Measurements from ENCODE around the gene OR2W1.

The OR2W1 gene

GRCh38 chr6:29045075-29045474 lies at the start of gene OR2W1:
OR2W1 (minus strand) TSS chr6:29045175; CDS start chr6:29045175, 0 bp downstream.
- peaks cover 6% of the 10 kb centered on the region for H3K9me3 Mint-ChIP-seq
- H3K27me3 Mint-ChIP-seq: peaks cover 47% of the 10 kb centered on the region
- no peaks in the 10 kb centered on the region for H3K4me1 Mint-ChIP-seq
- ATAC-seq: no peak
- H3K27ac Mint-ChIP-seq: no peak within 1 kb of the TSS
- H3K4me3 Mint-ChIP-seq: no peak within 1 kb of the TSS
- H3K36me3 Mint-ChIP-seq: no peaks in the 10 kb centered on the region

- Mint-ChIP-seq H3K27ac (no peak overlapping the region), H3K27me3 (peaks cover 25% of the 10 kb centered on the region), H3K36me3 (no peaks in the 10 kb centered on the region), H3K9me3 (no peaks in the 10 kb centered on the region), H3K4me3 (no peak overlapping the region), H3K4me1 (no peaks in the 10 kb centered on the region)
- no peak for ATAC-seq
These were observed 48.0 kb upstream of the OR2W1 start for GRCh38 chr6:29092957-29093356.

- Mint-ChIP-seq H3K27me3 (peaks cover 25% of the 10 kb centered on the region), H3K36me3 (no peaks in the 10 kb centered on the region), H3K4me1 (no peaks in the 10 kb centered on the region), H3K9me3 (no peaks in the 10 kb centered on the region), H3K27ac (no peak within 1 kb of the TSS), H3K4me3 (no peak within 1 kb of the TSS)
- ATAC-seq: no peak
These were observed 42.2 kb upstream of the OR2W1 start, which contains the start of gene OR2B3 for GRCh38 chr6:29087213-29087612. OR2B3 (minus strand) TSS chr6:29087313; CDS start chr6:29087248, 65 bp downstream.

- no peaks in the 10 kb centered on the region for H3K4me1 Mint-ChIP-seq
- peaks cover 20% of the 10 kb centered on the region for H3K27me3 Mint-ChIP-seq
- H3K4me3 Mint-ChIP-seq: no peak overlapping the region
- no peaks in the 10 kb centered on the region for H3K9me3 Mint-ChIP-seq
- no peak overlapping the region for H3K27ac Mint-ChIP-seq
- no peaks in the 10 kb centered on the region for H3K36me3 Mint-ChIP-seq
- no peak for ATAC-seq
These were observed 37.5 kb upstream of the OR2W1 start for GRCh38 chr6:29082457-29082856.

- Mint-ChIP-seq H3K9me3 (no peaks in the 10 kb centered on the region), H3K27ac (no peak overlapping the region), H3K27me3 (peaks cover 20% of the 10 kb centered on the region), H3K4me3 (no peak overlapping the region), H3K36me3 (no peaks in the 10 kb centered on the region), H3K4me1 (no peaks in the 10 kb centered on the region)
- ATAC-seq: no peak
These were observed 36.3 kb upstream of the OR2W1 start for GRCh38 chr6:29081312-29081711.

- Mint-ChIP-seq H3K27me3 (peaks cover 31% of the 10 kb centered on the region), H3K36me3 (no peaks in the 10 kb centered on the region), H3K4me1 (no peaks in the 10 kb centered on the region), H3K27ac (no peak overlapping the region), H3K4me3 (no peak overlapping the region), H3K9me3 (no peaks in the 10 kb centered on the region)
- ATAC-seq: no peak
These were observed 34.2 kb upstream of the OR2W1 start for GRCh38 chr6:29079203-29079602.

- H3K4me3 Mint-ChIP-seq: no peak overlapping the region
- ATAC-seq: peak; percentile 57
- peaks cover 30% of the 10 kb centered on the region for H3K27me3 Mint-ChIP-seq
- H3K9me3 Mint-ChIP-seq: no peaks in the 10 kb centered on the region
- H3K27ac Mint-ChIP-seq: no peak overlapping the region
- no peaks in the 10 kb centered on the region for H3K36me3 Mint-ChIP-seq
- no peaks in the 10 kb centered on the region for H3K4me1 Mint-ChIP-seq
These were observed 27.1 kb upstream of the OR2W1 start for GRCh38 chr6:29071831-29072723.

- Mint-ChIP-seq H3K4me3 (no peak overlapping the region), H3K27ac (no peak overlapping the region), H3K9me3 (peaks cover 9% of the 10 kb centered on the region), H3K36me3 (no peaks in the 10 kb centered on the region), H3K4me1 (no peaks in the 10 kb centered on the region), H3K27me3 (peaks cover 39% of the 10 kb centered on the region)
- ATAC-seq: no peak
These were observed 6.7 kb upstream of the OR2W1 start for GRCh38 chr6:29051680-29052079.

- H3K36me3 Mint-ChIP-seq: no peaks in the 10 kb centered on the region
- peaks cover 21% of the 10 kb centered on the region for H3K27me3 Mint-ChIP-seq
- no peak overlapping the region for H3K27ac Mint-ChIP-seq
- ATAC-seq: no peak
- H3K9me3 Mint-ChIP-seq: no peaks in the 10 kb centered on the region
- H3K4me1 Mint-ChIP-seq: no peaks in the 10 kb centered on the region
- H3K4me3 Mint-ChIP-seq: no peak overlapping the region
These were observed 9.0 kb downstream of the OR2W1 start for GRCh38 chr6:29035951-29036350.

GRCh38 chr6:29028821-29029220 lies 16.2 kb downstream of the OR2W1 start:
- no peak for ATAC-seq
- Mint-ChIP-seq H3K27ac (no peak overlapping the region), H3K4me3 (no peak overlapping the region), H3K27me3 (peaks cover 31% of the 10 kb centered on the region), H3K4me1 (no peaks in the 10 kb centered on the region), H3K9me3 (no peaks in the 10 kb centered on the region), H3K36me3 (no peaks in the 10 kb centered on the region)

GRCh38 chr6:29025927-29026585 lies 18.9 kb downstream of the OR2W1 start:
- ATAC-seq: no peak
- Mint-ChIP-seq H3K27ac (no peak overlapping the region), H3K36me3 (no peaks in the 10 kb centered on the region), H3K9me3 (no peaks in the 10 kb centered on the region), H3K27me3 (peaks cover 46% of the 10 kb centered on the region), H3K4me1 (no peaks in the 10 kb centered on the region), H3K4me3 (no peak overlapping the region)

GRCh38 chr6:29021434-29021833 lies 23.5 kb downstream of the OR2W1 start:
- ATAC-seq: no peak
- H3K36me3 Mint-ChIP-seq: no peaks in the 10 kb centered on the region
- no peaks in the 10 kb centered on the region for H3K9me3 Mint-ChIP-seq
- peaks cover 11% of the 10 kb centered on the region for H3K4me1 Mint-ChIP-seq
- peaks cover 71% of the 10 kb centered on the region for H3K27me3 Mint-ChIP-seq
- H3K4me3 Mint-ChIP-seq: no peak overlapping the region
- H3K27ac Mint-ChIP-seq: no peak overlapping the region

GRCh38 chr6:29019629-29020028 lies 25.3 kb downstream of the OR2W1 start:
- ATAC-seq: no peak
- Mint-ChIP-seq H3K4me1 (peaks cover 16% of the 10 kb centered on the region), H3K27me3 (peaks cover 73% of the 10 kb centered on the region), H3K4me3 (no peak overlapping the region), H3K9me3 (no peaks in the 10 kb centered on the region), H3K27ac (no peak overlapping the region), H3K36me3 (no peaks in the 10 kb centered on the region)

- no peaks in the 10 kb centered on the region for H3K9me3 Mint-ChIP-seq
- peaks cover 16% of the 10 kb centered on the region for H3K4me1 Mint-ChIP-seq
- H3K4me3 Mint-ChIP-seq: peak overlapping the region; percentile 71
- peak overlapping the region; percentile 30 for H3K27ac Mint-ChIP-seq
- peaks cover 85% of the 10 kb centered on the region for H3K27me3 Mint-ChIP-seq
- no peaks in the 10 kb centered on the region for H3K36me3 Mint-ChIP-seq
- no peak for ATAC-seq
These were observed 27.6 kb downstream of the OR2W1 start for GRCh38 chr6:29017428-29017802.

GRCh38 chr6:29016559-29017427 lies 28.2 kb downstream of the OR2W1 start:
- Mint-ChIP-seq H3K9me3 (no peaks in the 10 kb centered on the region), H3K36me3 (no peaks in the 10 kb centered on the region), H3K27me3 (peaks cover 79% of the 10 kb centered on the region), H3K4me1 (peaks cover 16% of the 10 kb centered on the region), H3K27ac (peak overlapping the region; percentile 30), H3K4me3 (peak overlapping the region; percentile 71)
- ATAC-seq: peak; percentile 92

All from stimulated activated memory B cell treated with anti-CD40 and anti-IgM and Interleukin-4, amounts not matched to agents 10 μg/mL and 1 μg/mL and 100 μg/mL, for 72 hours (primary cell).